HG03342 (cell line): ENCODE results near the gene STK39.
A peak's percentile ranks its signal among the peaks of the same experiment; 100 is the strongest.
"Not testable (repeated sequence)": the region's sequence is repeated elsewhere in the genome, so short reads cannot be mapped to it uniquely, and the experiment has no call there.

Experiments used
- ATAC-seq: cut with Tn5 transposase; IDR thresholded peaks from one replicate; pipeline ENCODE4 v1.9.1; 2021; ENCODE audit warnings: mild to moderate bottlenecking, moderate library complexity; ENCODE audit not compliant: unreplicated experiment

STK39 gene

DNA sequence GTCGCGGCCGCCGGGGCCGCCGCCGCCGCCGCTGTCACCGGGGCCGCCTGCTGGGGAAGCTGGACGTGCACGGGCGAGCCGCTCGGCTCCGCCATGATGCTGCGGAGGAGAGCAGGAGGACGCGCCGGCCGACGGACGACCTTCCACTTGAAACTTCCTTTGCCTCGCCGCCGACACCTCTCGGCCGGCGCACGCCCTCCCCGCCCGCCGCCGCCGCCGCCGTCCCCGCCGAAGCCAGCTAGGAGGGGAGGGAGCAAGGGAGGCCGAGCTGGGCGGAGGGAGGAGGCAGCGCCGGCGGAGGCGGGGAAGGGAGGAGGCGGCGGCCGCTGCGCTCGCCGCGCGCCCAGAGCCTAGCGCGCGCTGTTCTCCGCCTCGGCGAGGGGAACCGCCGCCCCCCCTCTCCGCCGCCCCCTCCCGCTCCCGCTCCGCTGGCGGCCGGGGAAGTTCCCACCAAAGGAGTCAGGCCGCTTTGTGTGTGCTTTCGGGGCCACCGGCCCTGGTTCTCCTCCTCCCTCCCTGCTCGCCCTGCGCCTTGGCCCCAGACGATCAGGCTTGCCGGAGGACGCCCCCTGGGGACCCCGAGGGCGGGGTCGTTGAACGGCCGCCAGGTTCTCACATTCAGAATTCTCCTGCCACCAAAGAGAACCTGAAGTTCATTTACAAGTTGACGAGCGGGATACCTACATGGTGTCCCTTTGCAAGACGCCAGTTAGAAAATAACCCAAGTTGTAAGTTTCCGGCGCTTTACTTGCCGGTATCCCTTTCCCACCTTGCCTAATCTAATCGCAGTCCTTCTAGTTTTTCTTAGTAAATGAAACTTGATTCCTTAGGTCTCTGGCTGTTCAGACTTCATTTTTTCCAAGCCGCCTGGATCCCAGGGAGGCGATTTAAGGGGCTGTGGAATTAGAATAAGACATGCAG is at the start of gene STK39:
Gene STK39, minus strand, starts transcription at position 255 of the 921 bp plus-strand sequence. Its CDS starts 160 bp downstream, at position 95.
- peak; percentile 77 for ATAC-seq

DNA sequence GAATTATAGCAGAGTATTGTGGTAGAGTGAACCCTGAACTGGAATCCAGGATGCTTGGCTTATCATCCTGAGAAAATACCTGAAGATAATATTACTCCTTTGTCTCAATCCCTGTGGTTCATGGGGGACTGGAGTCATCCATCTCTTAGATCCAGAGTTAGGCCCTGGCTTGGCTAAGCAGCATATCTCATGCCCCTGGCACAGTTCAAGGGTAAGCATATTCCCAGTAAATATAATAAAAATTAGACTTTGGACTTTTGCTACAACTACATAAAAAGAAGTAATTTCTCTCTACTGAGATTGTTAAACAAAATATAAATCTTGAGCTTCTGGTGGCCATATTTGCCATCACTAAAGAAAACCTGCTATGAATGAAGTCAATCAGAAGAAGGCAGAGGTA is 47.7 kb upstream of the STK39 start:
- ATAC-seq, result no peak

GRCh38 chr2:168294409-168294808 is 47.0 kb upstream of the STK39 start:
- no peak for ATAC-seq

- ATAC-seq, result no peak
Measured at GRCh38 chr2:168293766-168294165, 46.4 kb upstream of the STK39 start.

DNA sequence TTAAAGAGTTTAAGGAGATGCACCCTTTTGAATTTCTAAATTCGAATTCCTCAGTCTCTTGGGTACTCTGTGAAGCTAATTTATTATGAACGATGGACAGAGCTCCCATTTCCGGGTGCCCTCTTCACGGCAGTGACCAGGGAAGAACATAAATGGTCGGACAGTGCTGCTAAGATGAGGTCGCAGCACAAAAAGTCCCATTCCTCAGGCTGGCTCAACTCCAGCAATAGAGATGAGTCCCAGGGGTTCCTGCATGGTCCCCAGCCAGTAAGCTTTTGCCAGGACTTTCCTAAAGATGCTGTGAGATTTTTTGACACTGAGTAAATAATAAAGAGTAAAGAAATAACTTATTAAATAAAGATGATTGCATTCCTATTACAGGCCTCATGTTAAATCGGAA is 43.0 kb upstream of the STK39 start:
- no peak for ATAC-seq

GRCh38 chr2:168289880-168290279 is 42.5 kb upstream of the STK39 start:
- no peak for ATAC-seq

GRCh38 chr2:168286535-168286934 is 39.1 kb upstream of the STK39 start:
- ATAC-seq, result no peak

- no peak for ATAC-seq
Measured at GRCh38 chr2:168278424-168278888, 31.1 kb upstream of the STK39 start.

- ATAC-seq, result no peak
Measured at GRCh38 chr2:168277276-168277675, 29.9 kb upstream of the STK39 start.

GRCh38 chr2:168272225-168272624 is 24.8 kb upstream of the STK39 start:
- no peak for ATAC-seq

GRCh38 chr2:168262926-168263325 is 15.5 kb upstream of the STK39 start:
- not testable (repeated sequence) for ATAC-seq

- ATAC-seq, result no peak
Measured at GRCh38 chr2:168256448-168256847, 9.1 kb upstream of the STK39 start.

- no peak for ATAC-seq
Measured at GRCh38 chr2:168255866-168256265, 8.5 kb upstream of the STK39 start.

- no peak for ATAC-seq
Measured at GRCh38 chr2:168255103-168255502, 7.7 kb upstream of the STK39 start.

- no peak for ATAC-seq
Measured at GRCh38 chr2:168254158-168254935, 7.0 kb upstream of the STK39 start.

DNA sequence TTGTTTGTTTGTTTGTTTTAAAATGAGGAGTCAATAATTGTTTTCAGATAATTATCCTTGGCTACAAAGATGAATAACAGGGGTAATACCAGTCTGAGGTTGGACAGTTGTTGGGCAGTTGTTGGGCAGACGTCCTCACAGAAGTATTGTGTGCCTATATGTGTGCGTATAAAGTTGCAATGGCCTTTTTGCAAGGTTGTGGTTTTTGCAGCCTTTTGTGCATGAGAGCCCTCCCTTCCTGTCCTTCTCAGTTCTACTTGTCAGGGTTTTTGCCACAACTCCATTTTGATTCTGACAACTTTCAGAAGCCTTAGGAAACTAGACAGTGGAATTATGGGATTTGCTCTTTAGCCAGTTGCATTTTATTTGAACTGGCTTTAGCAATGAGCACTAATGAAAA is 6.0 kb upstream of the STK39 start:
- no peak for ATAC-seq

GRCh38 chr2:168252976-168253375 is 5.6 kb upstream of the STK39 start:
- ATAC-seq, result no peak

DNA sequence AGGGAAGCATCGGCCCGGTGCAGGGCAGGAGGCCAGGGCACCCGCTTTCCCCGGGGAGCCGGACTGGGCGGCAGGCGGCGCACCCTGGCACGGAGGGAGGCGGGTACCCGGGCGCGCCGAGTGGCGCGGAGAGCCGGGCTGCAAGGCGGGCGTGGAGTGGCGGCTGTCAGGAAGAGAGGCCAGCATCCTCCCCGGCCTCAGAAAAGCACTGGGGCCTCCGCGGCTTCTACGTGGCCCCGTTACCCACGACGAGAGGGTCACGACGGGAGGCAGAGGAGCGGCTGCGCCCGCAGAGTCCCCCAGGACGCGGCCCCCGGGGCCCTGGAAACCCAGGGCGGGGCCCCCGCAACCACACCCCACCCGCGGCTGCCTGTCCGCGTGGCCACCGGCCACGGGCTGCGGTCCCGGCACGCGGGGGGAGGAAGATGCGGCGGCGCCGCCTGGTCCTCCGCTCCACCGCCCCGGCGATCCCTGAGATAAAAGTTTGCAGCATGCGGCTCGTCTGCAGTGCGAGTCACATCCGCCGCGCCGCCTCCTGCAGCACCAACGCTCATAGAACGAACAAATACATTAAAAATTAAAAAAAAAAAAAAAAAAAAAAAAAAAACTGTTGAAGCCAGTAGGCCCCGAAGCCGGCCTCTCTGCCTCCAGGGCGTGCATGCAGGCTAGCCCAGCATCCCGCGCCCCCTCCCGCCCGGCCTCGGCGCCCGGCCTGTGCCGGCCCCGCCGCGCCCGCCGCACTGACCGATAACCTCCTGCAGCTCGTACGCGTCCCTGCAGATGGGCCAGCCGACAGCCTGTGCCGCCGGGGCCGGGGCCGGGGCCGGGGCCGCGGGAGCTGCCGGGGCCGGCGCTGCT is 683 bp downstream of the STK39 start:
- ATAC-seq, result peak; percentile 58

GRCh38 chr2:168246072-168246482 is 1.3 kb downstream of the STK39 start:
- no peak for ATAC-seq

DNA sequence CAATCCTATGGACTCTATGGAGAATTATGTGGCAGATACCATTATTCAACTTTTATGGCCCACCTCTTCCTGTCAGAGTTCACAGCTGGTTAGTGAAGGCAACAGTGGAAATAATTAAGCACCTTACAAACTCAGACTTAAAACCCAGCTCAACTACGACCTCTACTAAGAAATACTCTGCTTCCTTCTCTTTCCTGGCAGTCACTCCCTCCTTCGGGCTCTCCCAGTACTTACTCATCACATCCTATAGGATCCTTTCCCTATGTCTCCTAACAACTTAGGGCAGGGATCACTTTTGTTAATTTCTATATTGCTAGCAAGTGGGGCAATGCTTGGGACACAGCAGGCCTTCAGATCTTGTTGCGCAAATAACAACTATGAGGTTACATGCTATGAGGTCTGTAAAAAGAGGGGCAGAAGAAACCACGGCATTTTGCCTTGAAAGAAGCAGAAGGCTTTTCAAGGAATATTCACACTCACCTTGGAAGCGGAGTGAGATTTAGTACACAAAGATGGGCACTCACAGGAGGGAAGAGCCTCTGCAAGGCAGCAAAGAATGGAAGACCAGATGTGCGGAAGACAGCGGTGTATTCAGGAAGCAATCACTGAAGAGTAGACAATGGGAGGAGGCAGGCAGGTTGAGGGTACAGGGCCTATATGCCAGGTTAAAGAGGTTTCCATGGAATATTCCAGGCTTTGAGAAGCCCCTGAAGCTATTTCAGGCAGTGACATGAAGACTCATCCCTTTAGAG is 2.1 kb downstream of the STK39 start:
- ATAC-seq, result no peak
